Esophagus muscularis mucosa (tissue), 4 donors: ENCODE measurements around the gene IL21R.

Source experiments
- EP300 ChIP-seq: sonication (generic); formaldehyde crosslinking; IDR thresholded peaks from one replicate; pipeline ENCODE4 v1.6.1; 2017; ENCODE audit warnings: antibody characterized with exemption
- POLR2AphosphoS5 ChIP-seq, 2 donors: sonication (generic); formaldehyde crosslinking; IDR thresholded peaks; one replicate each; pipeline ENCODE4 v1.6.1; 2017; ENCODE audit warnings: antibody characterized with exemption in 2 of 2
- TF ChIP-seq, protein P1 (sequence below), 3 experiments: fragments of 200-600 bp in 2 of 3; fragments of 450-650 bp in 1 of 3; sonication (generic) in 2 of 3; IDR thresholded peaks; one replicate each; pipeline ENCODE4 v1.5.1; 2017 to 2019; ENCODE audit warnings: antibody characterized with exemption in 3 of 3, mild to moderate bottlenecking in 2 of 3, moderate library complexity in 1 of 3

DNA sequence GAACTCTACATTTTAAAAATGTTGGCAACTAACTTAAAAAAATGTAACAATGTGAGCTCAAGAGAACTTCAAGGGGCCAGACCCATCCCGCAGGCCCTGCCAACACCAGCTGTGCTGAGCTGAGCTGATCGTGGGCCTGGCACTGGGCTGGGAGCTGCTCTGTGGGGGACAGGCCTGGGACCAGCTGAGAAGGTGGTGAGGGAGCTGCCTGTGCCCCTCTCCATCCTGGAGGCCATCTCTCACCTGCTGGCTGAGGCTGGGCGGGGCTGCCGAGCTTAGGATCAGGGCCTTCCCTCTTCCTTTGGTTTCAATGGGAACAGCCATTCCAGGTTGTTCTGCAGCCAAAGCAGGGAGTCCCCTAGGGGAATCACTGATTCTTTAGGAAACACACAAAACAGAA lies 58.2 kb downstream of the IL21R start:
- TF ChIP-seq, protein P1, sequence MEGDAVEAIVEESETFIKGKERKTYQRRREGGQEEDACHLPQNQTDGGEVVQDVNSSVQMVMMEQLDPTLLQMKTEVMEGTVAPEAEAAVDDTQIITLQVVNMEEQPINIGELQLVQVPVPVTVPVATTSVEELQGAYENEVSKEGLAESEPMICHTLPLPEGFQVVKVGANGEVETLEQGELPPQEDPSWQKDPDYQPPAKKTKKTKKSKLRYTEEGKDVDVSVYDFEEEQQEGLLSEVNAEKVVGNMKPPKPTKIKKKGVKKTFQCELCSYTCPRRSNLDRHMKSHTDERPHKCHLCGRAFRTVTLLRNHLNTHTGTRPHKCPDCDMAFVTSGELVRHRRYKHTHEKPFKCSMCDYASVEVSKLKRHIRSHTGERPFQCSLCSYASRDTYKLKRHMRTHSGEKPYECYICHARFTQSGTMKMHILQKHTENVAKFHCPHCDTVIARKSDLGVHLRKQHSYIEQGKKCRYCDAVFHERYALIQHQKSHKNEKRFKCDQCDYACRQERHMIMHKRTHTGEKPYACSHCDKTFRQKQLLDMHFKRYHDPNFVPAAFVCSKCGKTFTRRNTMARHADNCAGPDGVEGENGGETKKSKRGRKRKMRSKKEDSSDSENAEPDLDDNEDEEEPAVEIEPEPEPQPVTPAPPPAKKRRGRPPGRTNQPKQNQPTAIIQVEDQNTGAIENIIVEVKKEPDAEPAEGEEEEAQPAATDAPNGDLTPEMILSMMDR (IDR thresholded peaks at IDR 0.05), result no peak
- no peak for TF ChIP-seq POLR2AphosphoS5 (IDR thresholded peaks at IDR 0.05)
- no peak for TF ChIP-seq EP300
